Gastrocnemius medialis (tissue), 4 donors: ENCODE results near the gene TEX19. TPM values are rescaled to one million over a fixed set of nuclear protein-coding genes. Genes with fewer than 3 reads are reported as not detected.
"Not testable (repeated sequence)": the region's sequence is repeated elsewhere in the genome, so short reads cannot be mapped to it uniquely, and the experiment has no call there.

Source experiments
- ATAC-seq, 2 donors: fragments of 150-250 bp; one replicate each; pipeline ENCODE4 v1.9.1; 2016
- DNase-seq, 2 donors: peaks; one replicate each; pipeline ENCODE4 v3.0.0-alpha.2; 2019
- H3K27ac ChIP-seq, 4 donors: fragments of 200-600 bp; sonication (generic); 1 replicate in 1 of 4; 2 replicates in 3 of 4; pipeline ENCODE4 v1.5.1; 2016 to 2018; ENCODE audit warnings: mild to moderate bottlenecking in 2 of 4, moderate library complexity in 1 of 4
- H3K27me3 ChIP-seq, 3 donors: fragments of 200-600 bp; sonication (generic) in 2 of 3; 1 replicate in 1 of 3; 2 replicates in 2 of 3; pipeline versions ENCODE4 v1.5.1 to v1.6.0; 2016 to 2019; ENCODE audit warnings: mild to moderate bottlenecking in 1 of 3, moderate library complexity in 1 of 3
- H3K36me3 ChIP-seq, 2 donors: fragments of 200-600 bp; sonication (generic) in 1 of 2; one replicate each; pipeline ENCODE4 v1.5.1; 2017 to 2018
- H3K4me1 ChIP-seq, 2 donors: fragments of 200-600 bp; sonication (generic) in 1 of 2; one replicate each; pipeline ENCODE4 v1.5.1; 2016 to 2017; ENCODE audit warnings: mild to moderate bottlenecking in 2 of 2
- H3K4me3 ChIP-seq, 4 donors: fragments of 200-600 bp; sonication (generic) in 3 of 4; 1 replicate in 1 of 4; 2 replicates in 3 of 4; pipeline ENCODE4 v1.5.1; 2016 to 2019; ENCODE audit warnings: mild to moderate bottlenecking in 2 of 4
- H3K9me3 ChIP-seq, 3 donors: fragments of 200-600 bp; sonication (generic) in 2 of 3; 1 replicate in 1 of 3; 2 replicates in 2 of 3; pipeline ENCODE4 v1.5.1; 2016 to 2019
- POLR2A ChIP-seq, 2 donors: fragments of 450-650 bp; IDR thresholded peaks; one replicate each; pipeline ENCODE4 v1.6.1; 2017; ENCODE audit warnings: antibody characterized with exemption in 2 of 2, mild to moderate bottlenecking in 2 of 2, moderate library complexity in 2 of 2
- in situ Hi-C, 4 donors: fragments of 200-750 bp; cut with MboI; loops; one replicate each; pipeline versions ENCODE4 v1.15.0 to v1.8.0; 2017; ENCODE audit warnings: low sequenced_read_pairs in 4 of 4
- intact Hi-C: fragments of 100-400 bp; cut with DNase I; formaldehyde crosslinking; loops from one replicate; pipeline ENCODE4 v1.15.1; 2023; ENCODE audit warnings: low total_unique reads
- total RNA-seq, 4 donors: library from RNA; depleted of rRNA; stranded (reverse); fragments of >200 nt; gene quantifications; one replicate each; pipeline versions ENCODE4 v1.1.0 to v1.2.3, GENCODE V29; 2016
- TF ChIP-seq, protein P1 (sequence below), 5 experiments: fragments of 450-650 bp in 3 of 5; fragments of 200-600 bp in 2 of 5; sonication (generic) in 2 of 5; IDR thresholded peaks in 4 of 5; conservative IDR thresholded peaks in 1 of 5; 1 replicate in 4 of 5; 2 replicates in 1 of 5; pipeline ENCODE4 v1.5.1; 2016 to 2019; ENCODE audit warnings: antibody characterized with exemption in 5 of 5, mild to moderate bottlenecking in 3 of 5, moderate library complexity in 3 of 5

Gene TEX19
- total RNA-seq, 4 donors from 2014 or later, result 0.40 TPM; not detected in 3

DNA sequence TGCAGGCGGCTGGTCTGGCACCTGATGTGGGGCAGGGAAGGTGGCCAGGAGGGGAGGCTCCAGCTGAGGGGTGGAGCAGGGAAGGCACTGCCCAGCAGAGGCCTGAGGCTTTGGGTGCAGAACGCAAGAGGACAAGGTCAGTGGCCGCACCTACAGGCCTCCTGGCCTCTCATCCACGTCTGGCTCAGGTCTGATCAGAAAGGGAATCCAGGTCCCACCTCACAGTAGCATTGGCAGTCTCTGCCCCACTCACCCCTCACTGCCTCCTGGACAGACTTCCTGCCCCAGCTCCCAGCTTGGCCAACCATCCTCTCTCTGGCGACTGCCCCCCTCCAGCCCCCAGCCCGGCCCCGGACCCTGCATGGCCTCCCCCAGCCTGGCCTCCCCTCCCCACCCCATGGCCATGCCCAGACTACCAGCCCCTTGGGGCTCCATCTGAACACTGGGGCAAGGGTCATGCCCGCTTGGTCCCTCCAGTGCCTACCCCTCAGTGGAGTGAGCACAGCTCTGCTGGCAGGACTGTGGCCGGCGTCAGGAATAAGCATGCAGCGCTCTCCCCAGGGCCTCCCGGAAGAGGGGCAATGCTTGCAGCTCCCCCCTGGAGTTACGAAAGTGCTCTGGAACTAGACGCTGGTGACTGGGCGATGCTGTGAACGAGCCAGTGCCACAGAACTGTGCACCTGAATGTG, 17.1 kb downstream of the TEX19 start:
- intact Hi-C loops (no loop called here), in situ Hi-C loops (no loop called here)
- Histone ChIP-seq H3K36me3 (no peaks in the 10 kb centered on the region), H3K9me3 (no peaks in the 10 kb centered on the region), H3K4me1 (peaks cover 6 to 13% of the 10 kb centered on the region in 2 donors), H3K27me3 (peaks cover 43 to 61% (median 55%) of the 10 kb centered on the region in 3 donors), H3K27ac (no peak overlapping the region), H3K4me3 (no peak overlapping the region)
- TF ChIP-seq, protein P1, sequence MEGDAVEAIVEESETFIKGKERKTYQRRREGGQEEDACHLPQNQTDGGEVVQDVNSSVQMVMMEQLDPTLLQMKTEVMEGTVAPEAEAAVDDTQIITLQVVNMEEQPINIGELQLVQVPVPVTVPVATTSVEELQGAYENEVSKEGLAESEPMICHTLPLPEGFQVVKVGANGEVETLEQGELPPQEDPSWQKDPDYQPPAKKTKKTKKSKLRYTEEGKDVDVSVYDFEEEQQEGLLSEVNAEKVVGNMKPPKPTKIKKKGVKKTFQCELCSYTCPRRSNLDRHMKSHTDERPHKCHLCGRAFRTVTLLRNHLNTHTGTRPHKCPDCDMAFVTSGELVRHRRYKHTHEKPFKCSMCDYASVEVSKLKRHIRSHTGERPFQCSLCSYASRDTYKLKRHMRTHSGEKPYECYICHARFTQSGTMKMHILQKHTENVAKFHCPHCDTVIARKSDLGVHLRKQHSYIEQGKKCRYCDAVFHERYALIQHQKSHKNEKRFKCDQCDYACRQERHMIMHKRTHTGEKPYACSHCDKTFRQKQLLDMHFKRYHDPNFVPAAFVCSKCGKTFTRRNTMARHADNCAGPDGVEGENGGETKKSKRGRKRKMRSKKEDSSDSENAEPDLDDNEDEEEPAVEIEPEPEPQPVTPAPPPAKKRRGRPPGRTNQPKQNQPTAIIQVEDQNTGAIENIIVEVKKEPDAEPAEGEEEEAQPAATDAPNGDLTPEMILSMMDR (IDR thresholded peaks at IDR 0.05 in 4 of 5, conservative IDR thresholded peaks at IDR 0.05 in 1 of 5), result no peak
- TF ChIP-seq POLR2A (IDR thresholded peaks at IDR 0.05), result no peak
- ATAC-seq, result no peak
- no peak for DNase-seq

DNA sequence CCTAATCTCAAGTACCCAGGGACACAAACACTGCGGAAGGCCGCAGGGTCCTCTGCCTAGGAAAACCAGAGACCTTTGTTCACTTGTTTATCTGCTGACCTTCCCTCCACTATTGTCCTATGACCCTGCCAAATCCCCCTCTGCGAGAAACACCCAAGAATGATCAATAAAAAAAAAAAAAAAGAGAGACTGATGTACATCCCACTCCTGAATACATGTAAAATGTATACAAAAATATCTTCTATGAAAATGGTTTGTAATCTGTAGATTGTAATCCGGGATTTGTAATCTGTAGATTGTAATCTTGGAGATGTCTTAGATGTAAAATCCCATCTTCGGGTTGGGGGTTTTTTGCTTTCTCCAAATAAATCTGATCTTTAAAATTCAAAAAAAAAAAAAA, 18.2 kb downstream of the TEX19 start:
- in situ Hi-C loops, H3K9me3 ChIP-seq, H3K4me1 ChIP-seq, H3K36me3 ChIP-seq, H3K27ac ChIP-seq, DNase-seq, intact Hi-C loops, H3K4me3 ChIP-seq, ATAC-seq: not testable (repeated sequence)
- H3K27me3 ChIP-seq, result peaks cover 46 to 58% (median 54%) of the 10 kb centered on the region in 3 donors

DNA sequence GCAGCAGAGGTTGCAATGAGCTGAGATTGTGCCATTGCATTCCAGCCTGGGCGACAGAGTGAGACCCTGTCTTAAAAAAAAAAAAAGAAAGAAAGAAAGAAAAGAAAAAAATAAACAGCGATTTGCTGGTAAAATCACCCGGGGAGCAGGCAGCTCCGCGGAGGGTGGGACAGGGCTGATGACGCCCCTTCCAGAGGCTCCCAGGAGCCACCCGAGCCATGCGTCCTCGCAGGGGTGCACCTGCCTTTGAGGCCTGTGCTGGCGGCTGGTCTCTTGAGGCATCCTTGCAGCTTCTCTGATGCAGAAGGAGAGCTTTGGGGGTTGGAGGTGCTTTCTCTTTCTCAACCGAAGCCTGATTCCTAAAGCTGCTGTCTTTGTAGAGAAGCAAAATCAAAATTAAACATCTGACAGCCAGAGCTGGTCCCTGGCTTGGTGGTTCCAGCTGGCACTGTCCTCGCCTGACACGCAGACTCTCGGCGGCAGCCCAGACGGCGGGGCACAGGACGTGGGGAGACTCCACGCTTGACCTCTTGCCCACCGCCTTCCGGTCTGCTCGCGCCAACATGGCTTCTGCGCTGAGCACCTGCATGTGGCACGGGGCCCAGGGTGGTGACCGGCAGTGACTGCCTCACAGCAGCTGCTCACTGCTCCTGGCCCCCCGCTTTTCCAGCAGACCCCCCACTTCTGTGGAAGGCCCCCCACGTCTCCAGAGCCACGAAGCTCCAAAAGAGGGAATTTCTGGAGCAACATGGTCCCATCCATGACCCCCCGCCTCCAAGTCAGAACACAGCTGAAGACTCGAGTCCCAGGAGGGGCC, 19.1 kb downstream of the TEX19 start:
- DNase-seq, result no peak
- no peak for ATAC-seq
- Histone ChIP-seq H3K36me3 (no peaks in the 10 kb centered on the region), H3K4me1 (peaks cover 6 to 7% of the 10 kb centered on the region in 2 donors), H3K4me3 (no peak overlapping the region), H3K27ac (no peak overlapping the region), H3K27me3 (peaks cover 54 to 59% (median 57%) of the 10 kb centered on the region in 3 donors), H3K9me3 (no peaks in the 10 kb centered on the region)
- in situ Hi-C loops (no loop called here), intact Hi-C loops (no loop called here)
- TF ChIP-seq, protein P1 (IDR thresholded peaks at IDR 0.05 in 4 of 5, conservative IDR thresholded peaks at IDR 0.05 in 1 of 5), result no peak
- no peak for TF ChIP-seq POLR2A (IDR thresholded peaks at IDR 0.05)

DNA sequence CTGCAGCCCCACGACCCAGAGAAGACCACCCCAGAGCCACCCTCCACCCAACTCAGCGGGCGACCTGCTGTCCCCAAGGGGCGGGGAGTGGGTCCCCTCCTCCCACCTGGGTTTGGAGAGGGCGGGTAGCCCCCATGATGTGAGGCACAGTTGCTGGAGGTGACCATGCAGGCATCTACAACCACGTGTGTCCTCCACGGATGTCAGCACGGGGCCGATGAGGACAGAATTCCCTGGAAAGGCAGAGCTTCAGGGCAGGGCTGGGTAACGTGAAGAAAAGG, 19.6 kb downstream of the TEX19 start:
- Histone ChIP-seq H3K4me3 (no peak overlapping the region), H3K4me1 (peaks cover 7 to 9% of the 10 kb centered on the region in 2 donors), H3K27ac (no peak overlapping the region), H3K36me3 (no peaks in the 10 kb centered on the region), H3K27me3 (peaks cover 53 to 63% (median 58%) of the 10 kb centered on the region in 3 donors), H3K9me3 (no peaks in the 10 kb centered on the region)
- ATAC-seq (no peak), DNase-seq (no peak)
- in situ Hi-C loops, result no loop called here
- TF ChIP-seq POLR2A (IDR thresholded peaks at IDR 0.05), result no peak
- TF ChIP-seq, protein P1 (IDR thresholded peaks at IDR 0.05 in 4 of 5, conservative IDR thresholded peaks at IDR 0.05 in 1 of 5), result no peak
- intact Hi-C loops, result no loop called here
